ENCODE data around the gene CCDC185.

Gene CCDC185

GRCh38 chr1:223393275-223394214, at the start of gene CCDC185:
CCDC185 (plus strand) TSS chr1:223393415; CDS start chr1:223393476, 61 bp downstream.
- DNase-seq: no peak

GRCh38 chr1:223343692-223344091, 49.5 kb upstream of the CCDC185 start:
- no peak for DNase-seq

GRCh38 chr1:223344491-223344890, 48.7 kb upstream of the CCDC185 start:
- no peak for DNase-seq

GRCh38 chr1:223345720-223346119, 47.5 kb upstream of the CCDC185 start:
- DNase-seq: no peak

GRCh38 chr1:223346311-223346710, 46.9 kb upstream of the CCDC185 start:
- no peak for DNase-seq

- no peak for DNase-seq
Measured at GRCh38 chr1:223347583-223347982, 45.6 kb upstream of the CCDC185 start.

- DNase-seq: no peak
Measured at GRCh38 chr1:223348439-223348838, 44.8 kb upstream of the CCDC185 start.

GRCh38 chr1:223349241-223349640, 44.0 kb upstream of the CCDC185 start:
- no peak for DNase-seq

GRCh38 chr1:223350361-223350908, 42.8 kb upstream of the CCDC185 start:
- no peak for DNase-seq

GRCh38 chr1:223352944-223353343, 40.3 kb upstream of the CCDC185 start:
- no peak for DNase-seq

GRCh38 chr1:223353939-223354338, 39.3 kb upstream of the CCDC185 start:
- no peak for DNase-seq

GRCh38 chr1:223355699-223356098, 37.5 kb upstream of the CCDC185 start:
- no peak for DNase-seq

- no peak for DNase-seq
Measured at GRCh38 chr1:223358826-223359225, 34.4 kb upstream of the CCDC185 start.

GRCh38 chr1:223363057-223363855, 30.0 kb upstream of the CCDC185 start:
- peak; percentile 67 for DNase-seq

- peak; percentile 78 for DNase-seq
Measured at GRCh38 chr1:223363856-223364684, 29.1 kb upstream of the CCDC185 start, which contains the start of gene SUSD4. SUSD4 (minus strand) TSS chr1:223364176; CDS start chr1:223363425, 751 bp downstream.

GRCh38 chr1:223364685-223365382, 28.4 kb upstream of the CCDC185 start:
- DNase-seq: peak; percentile 63

GRCh38 chr1:223374064-223374610, 19.1 kb upstream of the CCDC185 start:
- DNase-seq: no peak

- no peak for DNase-seq
Measured at GRCh38 chr1:223378754-223379153, 14.5 kb upstream of the CCDC185 start.

- DNase-seq: no peak
Measured at GRCh38 chr1:223386013-223386412, 7.2 kb upstream of the CCDC185 start.

- DNase-seq: no peak
Measured at GRCh38 chr1:223390618-223391017, 2.6 kb upstream of the CCDC185 start.

GRCh38 chr1:223394242-223394641, 1.0 kb downstream of the CCDC185 start:
- no peak for DNase-seq
